ENCODE data around the gene PROK2. TPM values are rescaled to one million over a fixed set of nuclear protein-coding genes. Genes with fewer than 3 reads are reported as not detected.

PROK2 gene, protein sequence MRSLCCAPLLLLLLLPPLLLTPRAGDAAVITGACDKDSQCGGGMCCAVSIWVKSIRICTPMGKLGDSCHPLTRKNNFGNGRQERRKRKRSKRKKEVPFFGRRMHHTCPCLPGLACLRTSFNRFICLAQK
- total RNA-seq (ENCODE audit: low replicate concordance): not detected in 2 replicates

DNA sequence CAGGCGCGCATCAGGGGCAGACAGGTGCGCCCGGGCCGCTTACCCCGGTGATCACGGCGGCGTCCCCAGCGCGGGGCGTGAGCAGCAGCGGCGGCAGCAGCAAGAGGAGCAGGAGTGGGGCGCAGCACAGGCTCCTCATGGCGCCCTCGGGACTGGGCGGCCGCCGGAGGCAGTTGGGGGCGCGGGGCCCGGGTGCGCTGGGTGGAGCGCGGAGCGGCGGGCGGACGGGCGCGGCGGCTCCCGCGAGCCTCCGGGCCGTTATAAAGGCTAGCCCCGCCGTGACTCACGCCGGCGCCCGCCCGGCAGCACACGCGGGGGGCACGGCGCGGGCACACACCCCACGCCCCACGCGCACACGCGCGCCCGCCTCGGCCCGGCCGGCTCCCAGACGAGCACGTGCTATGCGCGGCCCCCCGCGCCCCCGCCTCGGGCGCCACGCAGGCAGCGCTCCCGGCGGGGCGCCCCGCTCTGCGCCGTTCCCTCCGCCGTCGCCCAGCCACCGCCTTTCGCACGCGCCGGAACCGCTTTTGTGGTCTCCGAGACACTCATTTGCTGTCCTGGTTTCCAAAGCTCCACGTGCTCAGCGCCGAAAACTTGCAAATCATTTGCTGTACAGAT, at the start of gene PROK2:
Gene PROK2, minus strand, starts transcription at position 235 of the 618 bp plus-strand sequence. Its CDS starts 96 bp downstream, at position 139.
- no peak within 1 kb of the TSS for H3K4me3 ChIP-seq (ENCODE audit: low read depth, low read length)
- TF ChIP-seq, protein P1, sequence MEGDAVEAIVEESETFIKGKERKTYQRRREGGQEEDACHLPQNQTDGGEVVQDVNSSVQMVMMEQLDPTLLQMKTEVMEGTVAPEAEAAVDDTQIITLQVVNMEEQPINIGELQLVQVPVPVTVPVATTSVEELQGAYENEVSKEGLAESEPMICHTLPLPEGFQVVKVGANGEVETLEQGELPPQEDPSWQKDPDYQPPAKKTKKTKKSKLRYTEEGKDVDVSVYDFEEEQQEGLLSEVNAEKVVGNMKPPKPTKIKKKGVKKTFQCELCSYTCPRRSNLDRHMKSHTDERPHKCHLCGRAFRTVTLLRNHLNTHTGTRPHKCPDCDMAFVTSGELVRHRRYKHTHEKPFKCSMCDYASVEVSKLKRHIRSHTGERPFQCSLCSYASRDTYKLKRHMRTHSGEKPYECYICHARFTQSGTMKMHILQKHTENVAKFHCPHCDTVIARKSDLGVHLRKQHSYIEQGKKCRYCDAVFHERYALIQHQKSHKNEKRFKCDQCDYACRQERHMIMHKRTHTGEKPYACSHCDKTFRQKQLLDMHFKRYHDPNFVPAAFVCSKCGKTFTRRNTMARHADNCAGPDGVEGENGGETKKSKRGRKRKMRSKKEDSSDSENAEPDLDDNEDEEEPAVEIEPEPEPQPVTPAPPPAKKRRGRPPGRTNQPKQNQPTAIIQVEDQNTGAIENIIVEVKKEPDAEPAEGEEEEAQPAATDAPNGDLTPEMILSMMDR (IDR thresholded peaks at IDR 0.05; ENCODE audit: insufficient read depth, low read length): no peak
- DNase-seq (ENCODE audit: low read depth): no peak

DNA sequence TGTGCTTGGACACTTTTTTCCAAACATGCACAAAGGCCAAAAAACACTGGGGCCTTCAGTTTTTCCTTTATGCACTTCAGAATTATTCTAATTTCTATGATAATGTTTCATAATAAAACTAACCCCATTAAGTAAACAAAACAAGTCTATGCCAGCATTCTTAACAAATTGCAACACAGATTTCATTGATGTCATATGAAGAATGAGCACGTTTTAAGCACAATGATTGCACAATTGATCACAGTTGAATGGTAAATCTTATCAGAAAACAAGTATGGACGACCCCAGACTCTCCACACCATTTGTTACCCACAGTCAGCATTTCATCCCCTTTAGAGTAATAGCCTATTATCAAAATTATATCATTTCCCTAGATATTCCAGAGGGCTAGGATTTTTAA, 46.7 kb upstream of the PROK2 start:
- DNase-seq (ENCODE audit: low read depth): no peak
- H3K4me3 ChIP-seq (ENCODE audit: low read depth, low read length): no peak overlapping the region
- TF ChIP-seq, protein P1 (IDR thresholded peaks at IDR 0.05; ENCODE audit: insufficient read depth, low read length): no peak

DNA sequence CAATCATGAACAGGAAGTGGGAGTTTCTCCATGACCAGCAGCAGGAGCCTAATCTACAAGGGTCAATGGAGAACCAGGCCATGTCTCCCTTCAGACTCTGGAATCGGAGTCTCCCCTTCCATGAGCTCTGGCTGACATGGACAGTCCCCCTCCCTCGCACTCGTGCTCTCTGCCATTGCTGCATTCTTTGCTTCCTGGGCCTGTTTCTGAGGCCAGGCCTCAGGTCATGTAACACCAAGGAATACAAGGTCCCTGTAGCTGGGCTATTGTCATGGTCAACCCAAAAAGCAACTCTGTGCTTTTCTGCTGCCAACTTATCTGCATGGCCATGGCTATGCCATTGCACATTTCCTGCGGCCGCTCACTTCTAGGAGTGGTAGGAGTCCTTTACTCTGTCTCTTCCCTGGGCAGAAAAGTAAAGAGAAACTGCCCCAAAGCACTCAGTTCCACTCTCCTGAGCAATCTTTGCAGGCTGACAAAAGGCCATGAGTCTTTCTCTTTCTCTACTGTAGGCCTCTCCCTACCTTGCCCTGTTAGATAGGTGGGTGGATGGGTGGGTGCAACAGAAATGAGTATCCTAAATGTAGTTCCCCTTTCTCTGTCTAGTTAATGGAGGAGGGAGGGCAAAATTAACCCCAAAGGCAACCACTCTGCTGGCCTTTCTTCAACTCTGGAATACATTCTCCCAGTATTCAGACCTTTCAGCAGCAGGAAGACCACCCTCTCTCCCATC, 40.8 kb upstream of the PROK2 start:
- H3K4me3 ChIP-seq (ENCODE audit: low read depth, low read length): no peak overlapping the region
- no peak for DNase-seq (ENCODE audit: low read depth)
- TF ChIP-seq, protein P1 (IDR thresholded peaks at IDR 0.05; ENCODE audit: insufficient read depth, low read length): no peak

DNA sequence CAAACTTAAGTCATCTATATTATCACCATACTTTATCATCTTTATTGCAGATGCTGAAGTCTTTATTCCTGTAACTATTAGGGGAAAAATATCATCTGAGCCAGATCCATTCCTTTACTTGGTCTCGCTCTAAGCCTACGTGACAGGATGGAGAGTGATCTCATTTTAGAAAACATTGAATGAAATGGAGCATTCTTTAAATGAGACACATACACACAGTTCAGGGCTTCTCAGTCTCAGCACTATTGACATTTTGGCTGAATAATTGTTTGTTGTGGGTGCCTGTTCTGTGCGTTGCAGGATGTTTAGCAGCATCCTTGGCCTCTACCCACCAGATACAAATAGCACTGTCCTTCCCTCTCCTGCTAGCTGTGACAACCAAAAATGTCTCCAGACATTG, 36.2 kb upstream of the PROK2 start:
- TF ChIP-seq, protein P1 (IDR thresholded peaks at IDR 0.05; ENCODE audit: insufficient read depth, low read length): no peak
- no peak overlapping the region for H3K4me3 ChIP-seq (ENCODE audit: low read depth, low read length)
- no peak for DNase-seq (ENCODE audit: low read depth)

DNA sequence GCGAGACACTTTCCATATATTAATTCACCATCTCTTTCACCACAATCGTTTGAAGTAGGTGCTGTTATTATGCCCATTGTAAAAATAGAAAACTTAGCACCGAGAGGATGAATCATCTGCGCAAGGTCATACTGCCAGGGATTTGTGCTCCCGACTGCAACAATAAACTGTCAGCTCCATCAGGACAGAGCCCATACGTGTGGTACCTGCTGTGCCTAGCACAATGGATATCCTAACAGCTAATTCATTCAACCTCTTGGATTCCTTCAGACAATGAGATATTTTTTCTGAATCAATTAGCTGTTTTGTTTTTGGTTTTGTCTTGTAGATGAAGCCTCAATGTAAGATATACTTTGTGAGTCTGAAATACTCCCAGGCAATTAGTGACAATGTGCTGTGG, 32.3 kb upstream of the PROK2 start:
- TF ChIP-seq, protein P1 (IDR thresholded peaks at IDR 0.05; ENCODE audit: insufficient read depth, low read length): no peak
- no peak for DNase-seq (ENCODE audit: low read depth)
- no peak overlapping the region for H3K4me3 ChIP-seq (ENCODE audit: low read depth, low read length)

DNA sequence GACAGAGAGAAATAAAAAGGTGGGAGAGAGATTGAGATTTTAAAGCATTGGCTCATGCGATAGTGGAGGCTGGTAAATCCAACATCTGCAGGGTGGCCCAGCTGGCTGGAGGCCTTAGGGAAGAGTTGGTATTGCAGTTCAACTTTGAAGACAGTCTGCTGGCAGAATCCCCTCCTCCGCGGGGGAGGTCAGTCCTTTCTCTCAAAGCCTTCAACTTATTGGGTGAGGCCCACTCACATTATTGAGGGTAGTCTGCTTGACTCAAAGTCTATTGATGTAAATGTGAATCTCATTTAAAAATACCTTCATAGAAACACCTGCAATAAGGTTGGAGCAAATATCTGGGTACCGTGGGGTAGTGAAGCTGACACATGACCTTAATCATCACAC, 31.8 kb upstream of the PROK2 start:
- no peak for DNase-seq (ENCODE audit: low read depth)
- H3K4me3 ChIP-seq (ENCODE audit: low read depth, low read length): no peak overlapping the region
- TF ChIP-seq, protein P1 (IDR thresholded peaks at IDR 0.05; ENCODE audit: insufficient read depth, low read length): no peak

All from fibroblast of the aortic adventitia (primary cell).